ENCODE data around the gene ANAPC10. TPM values are rescaled to one million over a fixed set of nuclear protein-coding genes. Genes with fewer than 3 reads are reported as not detected.

Gene ANAPC10
- total RNA-seq, 1 experiment from 2014 or later: 10.5 TPM

- DNase-seq (ENCODE audit: low read depth, low spot score): no peak
- no peaks in the 10 kb centered on the region for H3K9me3 ChIP-seq (ENCODE audit: control insufficient read depth, insufficient read depth, low read depth, low read length)
- H3K36me3 ChIP-seq (ENCODE audit: control insufficient read depth, insufficient read depth, low read length): no peaks in the 10 kb centered on the region
- H3K4me3 ChIP-seq (ENCODE audit: low read depth in 2 of 2, low read length in 2 of 2): no peak overlapping the region
- no peak for ATAC-seq
- no peak for TF ChIP-seq POLR2AphosphoS5 (IDR thresholded peaks at IDR 0.05; ENCODE audit: low read depth, low read length)
- TF ChIP-seq REST (IDR thresholded peaks at IDR 0.05; ENCODE audit: insufficient read depth in 1 of 2, low read depth in 2 of 2, low read length in 1 of 2): no peak
- no peak for TF ChIP-seq TCF7L2 (IDR thresholded peaks at IDR 0.05; ENCODE audit: low read depth, low read length)
- no peak for TF ChIP-seq SIN3A (IDR thresholded peaks at IDR 0.05; ENCODE audit: borderline replicate concordance, insufficient read depth, low read depth, low read length)
- no peak for TF ChIP-seq CTCF (IDR thresholded peaks at IDR 0.05)
- POLR2A ChIA-PET: no interaction called here
- CTCF ChIA-PET: no interaction called here
- in situ Hi-C loops (cut with HindIII; ENCODE audit: low pct_unique_long_range_greater_than_20kb, low sequenced_read_pairs) (no loop called here), intact Hi-C loops (cut with micrococcal nuclease; ENCODE audit: unreplicated experiment) (no loop called here)
- H3K27ac ChIP-seq (ENCODE audit: low read length): no peak overlapping the region
- no peaks in the 10 kb centered on the region for H3K27me3 ChIP-seq (ENCODE audit: control insufficient read depth, insufficient read depth, low read length)
- no peaks in the 10 kb centered on the region for H3K4me1 ChIP-seq (ENCODE audit: control insufficient read depth, insufficient read depth, low read length)
- no TSS peak for BruUV-seq (replicated peaks)
These were observed 142.9 kb downstream of the ANAPC10 start for GRCh38 chr4:144955104-144955503.

GRCh38 chr4:144954230-144954629, 143.8 kb downstream of the ANAPC10 start:
- ChIA-PET CTCF (no interaction called here), POLR2A (no interaction called here)
- ATAC-seq: no peak
- Histone ChIP-seq H3K4me3 (ENCODE audit: low read depth in 2 of 2, low read length in 2 of 2) (no peak overlapping the region), H3K27ac (ENCODE audit: low read length) (no peak overlapping the region), H3K9me3 (ENCODE audit: control insufficient read depth, insufficient read depth, low read depth, low read length) (no peaks in the 10 kb centered on the region), H3K27me3 (ENCODE audit: control insufficient read depth, insufficient read depth, low read length) (no peaks in the 10 kb centered on the region), H3K36me3 (ENCODE audit: control insufficient read depth, insufficient read depth, low read length) (no peaks in the 10 kb centered on the region), H3K4me1 (ENCODE audit: control insufficient read depth, insufficient read depth, low read length) (no peaks in the 10 kb centered on the region)
- DNase-seq (ENCODE audit: low read depth, low spot score): no peak
- BruUV-seq (replicated peaks): no TSS peak
- intact Hi-C loops (cut with micrococcal nuclease; ENCODE audit: unreplicated experiment) (no loop called here), in situ Hi-C loops (cut with HindIII; ENCODE audit: low pct_unique_long_range_greater_than_20kb, low sequenced_read_pairs) (no loop called here)
- no peak for TF ChIP-seq TCF7L2 (IDR thresholded peaks at IDR 0.05; ENCODE audit: low read depth, low read length)
- no peak for TF ChIP-seq SIN3A (IDR thresholded peaks at IDR 0.05; ENCODE audit: borderline replicate concordance, insufficient read depth, low read depth, low read length)
- TF ChIP-seq POLR2AphosphoS5 (IDR thresholded peaks at IDR 0.05; ENCODE audit: low read depth, low read length): no peak
- no peak for TF ChIP-seq CTCF (IDR thresholded peaks at IDR 0.05)
